Left ventricle myocardium inferior (tissue), 1 donor: ENCODE results near the gene TBC1D22B. TPM values are rescaled to one million over a fixed set of nuclear protein-coding genes. Genes with fewer than 3 reads are reported as not detected.

ENCODE experiments used
- DNase-seq: peaks from one replicate; pipeline ENCODE4 v3.0.0-alpha.2; 2020
- H3K27ac ChIP-seq: fragments of 200-600 bp; replicated peaks from 2 replicates; pipeline ENCODE4 v1.8.0; 2021
- H3K27me3 ChIP-seq: fragments of 200-600 bp; 2 replicates; pipeline ENCODE4 v1.8.0; 2021; ENCODE audit warnings: low read depth
- H3K36me3 ChIP-seq: fragments of 200-600 bp; 2 replicates; pipeline ENCODE4 v1.8.0; 2021
- H3K4me1 ChIP-seq: fragments of 200-600 bp; 2 replicates; pipeline ENCODE4 v1.8.0; 2021
- H3K4me3 ChIP-seq: fragments of 200-600 bp; 2 replicates; pipeline ENCODE4 v1.8.0; 2021; ENCODE audit warnings: mild to moderate bottlenecking, moderate library complexity
- H3K9me3 ChIP-seq: fragments of 200-600 bp; replicated peaks from 2 replicates; pipeline ENCODE4 v1.8.0; 2021
- intact Hi-C: fragments of 100-400 bp; cut with micrococcal nuclease; formaldehyde crosslinking; loops from one replicate; pipeline ENCODE4 v1.11.0; 2022
- total RNA-seq: library from RNA; stranded (reverse); fragmentation: NEBNext Ultra II Directional; extraction: Animal tissue kit (Norgen Biotek cat#: 25700); gene quantifications from one replicate; pipeline ENCODE4 v1.2.1, GENCODE V29; 2021
- TF ChIP-seq, protein P1 (sequence below): fragments of 200-600 bp; IDR thresholded peaks from 2 replicates; pipeline ENCODE4 v1.8.0; 2021; ENCODE audit warnings: antibody characterized with exemption, mild to moderate bottlenecking, borderline replicate concordance
- donor health status: DM: no; HTN: yes; CAD: no; lungs with severe emphysema.

The TBC1D22B gene
- total RNA-seq, 1 donor from 2014 or later, result 6.1 TPM

DNA sequence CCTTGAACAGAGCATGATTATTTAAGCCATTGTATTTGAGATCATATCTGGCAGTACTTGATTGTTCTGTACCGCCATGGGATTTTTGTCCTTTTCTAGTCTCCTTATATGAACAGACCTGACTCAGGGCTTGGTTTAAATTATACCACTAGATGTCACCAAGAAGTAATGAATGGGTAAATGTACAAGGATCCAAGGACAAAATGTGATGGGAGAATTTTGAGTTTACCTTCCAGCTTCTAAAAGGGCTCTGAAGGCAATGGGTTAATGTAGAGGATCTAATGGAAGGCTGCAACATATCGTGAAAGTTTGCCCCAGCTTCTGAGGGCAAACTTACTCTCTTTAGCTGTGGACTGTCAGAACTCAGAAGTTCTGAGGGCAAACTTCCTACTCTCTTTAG, 108.2 kb downstream of the TBC1D22B start:
- H3K27me3 ChIP-seq, result no peaks in the 10 kb centered on the region
- peaks cover 23% of the 10 kb centered on the region for H3K36me3 ChIP-seq
- peaks cover 48% of the 10 kb centered on the region for H3K4me1 ChIP-seq
- H3K9me3 ChIP-seq, result no peaks in the 10 kb centered on the region
- no peak for DNase-seq
- TF ChIP-seq, protein P1, sequence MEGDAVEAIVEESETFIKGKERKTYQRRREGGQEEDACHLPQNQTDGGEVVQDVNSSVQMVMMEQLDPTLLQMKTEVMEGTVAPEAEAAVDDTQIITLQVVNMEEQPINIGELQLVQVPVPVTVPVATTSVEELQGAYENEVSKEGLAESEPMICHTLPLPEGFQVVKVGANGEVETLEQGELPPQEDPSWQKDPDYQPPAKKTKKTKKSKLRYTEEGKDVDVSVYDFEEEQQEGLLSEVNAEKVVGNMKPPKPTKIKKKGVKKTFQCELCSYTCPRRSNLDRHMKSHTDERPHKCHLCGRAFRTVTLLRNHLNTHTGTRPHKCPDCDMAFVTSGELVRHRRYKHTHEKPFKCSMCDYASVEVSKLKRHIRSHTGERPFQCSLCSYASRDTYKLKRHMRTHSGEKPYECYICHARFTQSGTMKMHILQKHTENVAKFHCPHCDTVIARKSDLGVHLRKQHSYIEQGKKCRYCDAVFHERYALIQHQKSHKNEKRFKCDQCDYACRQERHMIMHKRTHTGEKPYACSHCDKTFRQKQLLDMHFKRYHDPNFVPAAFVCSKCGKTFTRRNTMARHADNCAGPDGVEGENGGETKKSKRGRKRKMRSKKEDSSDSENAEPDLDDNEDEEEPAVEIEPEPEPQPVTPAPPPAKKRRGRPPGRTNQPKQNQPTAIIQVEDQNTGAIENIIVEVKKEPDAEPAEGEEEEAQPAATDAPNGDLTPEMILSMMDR, result peak; percentile 51
- H3K4me3 ChIP-seq, result no peak overlapping the region
- intact Hi-C loops, result no loop called here
- H3K27ac ChIP-seq, result peak overlapping the region; percentile 25

GRCh38 chr6:37366910-37367309, 109.3 kb downstream of the TBC1D22B start:
- Histone ChIP-seq H3K27me3 (no peaks in the 10 kb centered on the region), H3K4me3 (no peak overlapping the region), H3K36me3 (peaks cover 19% of the 10 kb centered on the region), H3K9me3 (no peaks in the 10 kb centered on the region), H3K4me1 (peaks cover 59% of the 10 kb centered on the region), H3K27ac (no peak overlapping the region)
- intact Hi-C loops, result no loop called here
- TF ChIP-seq, protein P1, result no peak
- DNase-seq, result no peak

- TF ChIP-seq, protein P1, result no peak
- Histone ChIP-seq H3K4me1 (peaks cover 63% of the 10 kb centered on the region), H3K27me3 (no peaks in the 10 kb centered on the region), H3K9me3 (no peaks in the 10 kb centered on the region), H3K27ac (peak overlapping the region; percentile 67), H3K36me3 (peaks cover 30% of the 10 kb centered on the region), H3K4me3 (no peak overlapping the region)
- intact Hi-C loops, result no loop called here
- no peak for DNase-seq
These were observed 111.4 kb downstream of the TBC1D22B start for GRCh38 chr6:37368961-37369320.

GRCh38 chr6:37369321-37370201, 112.0 kb downstream of the TBC1D22B start:
- H3K9me3 ChIP-seq, result no peaks in the 10 kb centered on the region
- H3K27me3 ChIP-seq, result no peaks in the 10 kb centered on the region
- no peak overlapping the region for H3K4me3 ChIP-seq
- DNase-seq, result no peak
- peaks cover 66% of the 10 kb centered on the region for H3K4me1 ChIP-seq
- intact Hi-C loops, result no loop called here
- H3K27ac ChIP-seq, result peak overlapping the region; percentile 67
- peaks cover 33% of the 10 kb centered on the region for H3K36me3 ChIP-seq
- TF ChIP-seq, protein P1, result no peak

DNA sequence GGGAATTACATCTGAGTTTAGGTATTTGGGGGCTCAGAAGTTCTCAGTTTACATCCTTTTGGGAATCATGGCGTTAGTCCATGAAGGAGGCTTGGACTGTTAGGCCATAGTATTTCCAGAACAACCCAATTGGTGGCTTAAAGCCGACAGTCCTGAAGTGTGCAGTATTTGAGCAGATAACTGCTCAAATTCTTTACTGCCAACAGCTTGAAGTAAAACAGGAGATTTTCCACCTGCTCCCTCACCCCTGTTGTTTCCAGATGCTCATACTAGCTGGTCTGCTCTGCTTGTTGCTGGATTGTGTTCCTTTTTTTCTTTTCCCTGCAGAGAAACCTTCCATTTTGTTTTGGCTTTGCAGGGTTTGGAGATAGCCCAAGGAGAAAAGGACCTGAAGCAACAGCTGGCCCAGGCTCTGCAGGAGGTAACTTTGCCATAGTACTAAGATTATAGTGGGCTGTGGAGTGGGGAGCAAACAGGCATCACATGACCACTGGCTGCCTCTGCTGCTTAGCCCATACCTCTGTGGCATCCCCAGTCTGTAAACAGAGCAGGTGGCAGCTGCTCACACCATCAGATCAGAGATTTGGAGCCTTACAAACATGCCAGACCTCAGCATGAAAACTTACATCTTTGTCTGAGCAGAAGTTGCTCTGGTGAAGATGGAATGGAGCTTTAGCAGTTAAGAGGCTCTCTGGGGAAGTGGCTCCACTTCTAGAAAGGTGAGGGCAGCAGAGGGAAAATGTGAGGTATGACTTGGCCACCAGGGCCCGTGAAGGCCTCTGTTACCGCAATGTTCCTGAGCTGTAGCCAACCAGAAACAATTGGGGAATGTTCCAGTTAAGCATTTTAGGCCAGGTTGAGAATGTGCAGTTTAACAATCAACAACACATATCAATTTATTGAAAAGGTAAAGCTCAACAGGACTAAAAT, 113.8 kb downstream of the TBC1D22B start:
- H3K4me1 ChIP-seq, result peaks cover 53% of the 10 kb centered on the region
- H3K27me3 ChIP-seq, result no peaks in the 10 kb centered on the region
- TF ChIP-seq, protein P1, result no peak
- peak overlapping the region; percentile 67 for H3K27ac ChIP-seq
- H3K4me3 ChIP-seq, result no peak overlapping the region
- H3K9me3 ChIP-seq, result no peaks in the 10 kb centered on the region
- H3K36me3 ChIP-seq, result peaks cover 52% of the 10 kb centered on the region
- DNase-seq, result no peak
- intact Hi-C loops, result no loop called here
